NT2/D1 (cell line): Measurements from ENCODE around the gene PRR14L.

Experiments
- SUZ12 ChIP-seq: IDR thresholded peaks from 2 replicates; pipeline ENCODE4 v1.6.1; 2011; ENCODE audit not compliant: insufficient read length, insufficient read depth; ENCODE audit errors: extremely low read depth
- YY1 ChIP-seq: IDR thresholded peaks from 2 replicates; pipeline ENCODE4 v1.6.1; 2011; ENCODE audit not compliant: insufficient read length, insufficient read depth
- ZNF274 ChIP-seq: IDR thresholded peaks from 2 replicates; pipeline ENCODE4 v1.6.1; 2011; ENCODE audit warnings: mild to moderate bottlenecking, low read depth, low read length

DNA sequence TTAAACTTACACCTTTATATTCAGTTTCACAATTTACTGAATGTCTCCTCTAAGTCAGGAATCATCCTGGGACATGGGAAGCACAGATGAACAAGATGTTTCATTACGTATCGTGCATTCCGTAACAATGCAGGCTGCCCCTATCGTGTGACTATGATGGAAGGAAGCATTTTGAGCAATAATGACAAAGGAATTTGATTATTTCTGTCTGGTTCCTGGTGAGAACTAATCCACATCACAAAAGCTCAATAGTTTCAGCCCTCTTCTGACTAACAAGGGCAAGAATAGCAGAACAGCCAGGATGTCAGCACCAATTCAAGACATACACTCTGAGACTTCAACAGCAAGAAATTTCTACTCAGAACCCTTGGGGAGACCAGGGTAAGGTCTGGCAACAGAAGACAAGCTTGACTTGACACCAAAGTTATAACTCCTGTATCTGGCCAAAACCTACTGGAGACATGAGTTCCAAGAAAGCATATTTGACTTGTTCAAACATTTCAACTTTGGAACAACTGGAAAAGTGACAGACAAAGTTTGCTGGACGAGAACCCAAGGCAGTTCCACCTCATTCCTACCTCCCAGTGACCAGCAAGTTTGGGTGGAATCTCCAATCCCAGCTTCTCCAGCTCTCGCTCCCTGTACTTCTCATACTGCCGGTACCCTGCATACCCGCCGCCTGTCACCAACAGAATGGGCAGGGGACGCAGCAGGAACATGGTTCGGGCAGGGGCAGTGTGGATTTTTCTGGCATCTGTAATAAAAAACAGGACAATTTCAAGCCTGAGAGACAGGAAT, 102.2 kb downstream of the PRR14L start:
- TF ChIP-seq ZNF274 (no peak), SUZ12 (no peak), YY1 (no peak)
